Omental fat pad (tissue), 4 donors: ENCODE results near the gene PLA2G2D. TPM values are rescaled to one million over a fixed set of nuclear protein-coding genes. Genes with fewer than 3 reads are reported as not detected.

ENCODE experiments used
- ATAC-seq: fragments of 150-250 bp; one replicate; pipeline ENCODE4 v1.9.1; 2016; ENCODE audit warnings: mild to moderate bottlenecking, moderate library complexity; ENCODE audit not compliant: low FRiP score
- DNase-seq: peaks from one replicate; pipeline ENCODE4 v3.0.0-alpha.2; 2019; ENCODE audit warnings: low spot score
- total RNA-seq, 4 donors: library from RNA; depleted of rRNA; stranded (reverse); fragments of >200 nt; gene quantifications; one replicate each; pipeline ENCODE4 v1.1.0, GENCODE V29; 2016
- TF ChIP-seq, protein P1 (sequence below), 3 donors: fragments of 450-650 bp; IDR thresholded peaks; one replicate each; pipeline ENCODE4 v1.5.1; 2016 to 2017; ENCODE audit warnings: antibody characterized with exemption in 3 of 3, mild to moderate bottlenecking in 3 of 3, moderate library complexity in 2 of 3

Gene PLA2G2D
- total RNA-seq, 4 donors from 2014 or later, result not detected

DNA sequence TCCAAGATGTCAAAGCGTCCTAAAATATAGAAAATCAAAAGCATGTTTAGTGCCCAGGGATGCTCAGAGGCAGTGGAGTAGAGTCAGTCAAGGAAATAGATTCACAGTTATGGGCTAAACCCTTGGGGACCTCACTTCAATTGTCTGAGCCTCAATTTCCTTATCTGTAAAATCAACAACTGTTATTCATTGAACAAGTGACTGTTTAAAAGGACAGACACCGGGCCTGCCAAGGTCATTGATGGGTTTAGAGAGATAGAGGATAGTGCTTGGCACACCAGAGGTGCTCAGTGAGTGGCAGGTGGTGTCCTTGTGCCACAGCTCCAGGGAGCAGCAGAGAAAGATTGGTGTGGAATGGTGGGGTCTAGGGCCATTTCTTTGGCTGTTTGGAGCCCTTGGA, 36.6 kb downstream of the PLA2G2D start:
- DNase-seq, result no peak
- no peak for ATAC-seq
- TF ChIP-seq, protein P1, sequence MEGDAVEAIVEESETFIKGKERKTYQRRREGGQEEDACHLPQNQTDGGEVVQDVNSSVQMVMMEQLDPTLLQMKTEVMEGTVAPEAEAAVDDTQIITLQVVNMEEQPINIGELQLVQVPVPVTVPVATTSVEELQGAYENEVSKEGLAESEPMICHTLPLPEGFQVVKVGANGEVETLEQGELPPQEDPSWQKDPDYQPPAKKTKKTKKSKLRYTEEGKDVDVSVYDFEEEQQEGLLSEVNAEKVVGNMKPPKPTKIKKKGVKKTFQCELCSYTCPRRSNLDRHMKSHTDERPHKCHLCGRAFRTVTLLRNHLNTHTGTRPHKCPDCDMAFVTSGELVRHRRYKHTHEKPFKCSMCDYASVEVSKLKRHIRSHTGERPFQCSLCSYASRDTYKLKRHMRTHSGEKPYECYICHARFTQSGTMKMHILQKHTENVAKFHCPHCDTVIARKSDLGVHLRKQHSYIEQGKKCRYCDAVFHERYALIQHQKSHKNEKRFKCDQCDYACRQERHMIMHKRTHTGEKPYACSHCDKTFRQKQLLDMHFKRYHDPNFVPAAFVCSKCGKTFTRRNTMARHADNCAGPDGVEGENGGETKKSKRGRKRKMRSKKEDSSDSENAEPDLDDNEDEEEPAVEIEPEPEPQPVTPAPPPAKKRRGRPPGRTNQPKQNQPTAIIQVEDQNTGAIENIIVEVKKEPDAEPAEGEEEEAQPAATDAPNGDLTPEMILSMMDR (IDR thresholded peaks at IDR 0.05), result no peak

DNA sequence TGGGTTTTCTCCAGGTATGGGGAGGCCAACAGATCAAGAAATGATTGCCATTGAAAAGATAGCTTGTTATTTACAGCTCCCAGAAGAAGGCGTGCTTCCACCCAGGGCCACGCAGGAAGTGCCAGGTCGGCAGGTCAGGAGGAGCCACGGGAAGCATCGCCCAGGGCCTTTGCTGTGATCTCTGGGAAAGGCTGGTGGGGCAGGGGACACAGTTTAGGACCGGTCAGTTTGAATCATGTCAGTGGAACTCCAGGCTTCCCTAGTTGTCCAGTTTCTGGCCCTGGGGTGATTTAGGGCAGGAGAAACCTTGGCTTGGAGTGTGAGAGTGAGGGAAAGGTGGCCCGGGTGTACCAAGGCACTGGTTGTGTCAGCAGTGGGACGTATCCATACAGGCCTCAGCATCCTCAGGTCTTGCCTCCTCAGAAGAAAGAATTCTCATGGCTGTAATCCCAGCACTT, 38.0 kb downstream of the PLA2G2D start:
- DNase-seq (no peak), ATAC-seq (no peak)
- TF ChIP-seq, protein P1 (IDR thresholded peaks at IDR 0.05), result no peak

DNA sequence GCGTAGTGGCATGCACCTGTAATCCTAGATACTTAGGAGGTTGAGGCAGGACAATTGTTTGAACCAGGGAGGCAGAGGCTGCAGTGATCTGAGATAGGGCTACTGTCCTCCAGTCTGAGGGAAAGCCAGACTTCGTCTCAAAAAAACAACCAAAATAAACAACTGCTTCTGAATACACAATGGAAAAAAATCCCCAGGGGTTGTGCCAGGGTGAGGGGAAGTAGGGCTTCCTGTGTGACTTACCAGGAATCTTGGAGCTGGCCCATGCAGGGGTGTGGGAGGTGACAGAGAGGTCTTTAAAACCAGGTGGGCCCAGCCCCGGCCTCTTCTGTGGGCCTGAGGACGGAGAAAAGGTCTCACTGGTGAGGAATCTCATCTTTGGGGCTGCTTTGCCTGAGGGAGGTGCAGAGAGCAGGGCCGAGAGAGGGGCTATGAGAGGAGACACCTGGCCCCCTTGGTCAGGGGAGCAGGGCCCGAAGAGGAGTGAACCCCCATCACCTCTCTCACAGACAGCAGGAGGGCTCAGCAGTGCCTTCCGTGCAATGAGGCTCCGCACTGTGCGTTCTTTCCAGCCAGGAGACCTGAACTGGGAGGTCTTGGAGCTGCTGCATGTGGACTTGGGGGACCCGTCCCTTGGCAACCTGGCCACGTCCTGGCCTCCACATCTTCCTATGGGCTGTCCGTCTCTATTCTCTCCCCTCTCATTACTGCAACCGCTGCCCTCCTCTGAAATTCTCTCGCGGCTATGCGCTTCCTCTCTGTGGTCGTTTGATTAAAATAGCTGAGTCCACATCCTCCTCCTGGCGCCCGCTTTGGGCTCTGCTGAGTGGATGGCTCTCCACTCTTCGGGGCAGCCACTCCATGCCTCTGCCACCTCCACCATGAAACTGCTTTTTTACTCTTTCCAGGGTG, 38.6 kb downstream of the PLA2G2D start:
- DNase-seq (no peak), ATAC-seq (no peak)

DNA sequence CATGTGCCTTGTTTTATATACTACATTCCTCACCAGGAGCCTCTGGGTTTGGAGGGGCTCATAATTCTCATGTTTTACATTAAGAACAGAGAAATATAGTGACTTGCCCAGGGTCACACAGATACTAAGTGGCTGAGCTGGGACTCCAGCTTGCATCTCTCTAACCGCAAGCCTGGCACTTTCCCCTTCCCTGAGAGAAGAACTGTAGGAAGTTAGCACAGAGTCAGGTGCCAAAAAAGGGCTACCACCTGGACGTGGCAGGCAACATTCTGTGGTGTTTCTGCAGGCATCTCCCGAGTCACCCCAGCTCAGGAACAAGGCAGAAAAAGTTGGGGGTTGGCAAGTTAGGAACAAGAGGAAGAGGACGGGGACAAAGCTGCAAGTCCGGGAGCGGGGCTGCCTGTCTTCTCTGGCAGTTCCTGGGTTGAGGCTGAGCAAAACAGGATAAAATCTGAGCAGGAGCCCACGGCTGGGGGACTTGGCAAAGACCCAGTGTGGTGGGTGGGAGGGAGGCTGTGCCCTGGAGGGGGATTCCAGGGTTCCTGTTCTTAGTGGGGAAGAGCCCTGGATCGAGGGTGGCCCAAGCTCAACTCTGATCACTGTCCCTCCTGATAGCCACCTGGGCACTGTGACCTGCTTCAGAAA, 39.6 kb downstream of the PLA2G2D start:
- TF ChIP-seq, protein P1 (IDR thresholded peaks at IDR 0.05), result no peak
- ATAC-seq, result no peak

More for the DNA sequence above, 38.6 kb downstream of the PLA2G2D start:
- TF ChIP-seq, protein P1 (IDR thresholded peaks at IDR 0.05), result no peak

DNA sequence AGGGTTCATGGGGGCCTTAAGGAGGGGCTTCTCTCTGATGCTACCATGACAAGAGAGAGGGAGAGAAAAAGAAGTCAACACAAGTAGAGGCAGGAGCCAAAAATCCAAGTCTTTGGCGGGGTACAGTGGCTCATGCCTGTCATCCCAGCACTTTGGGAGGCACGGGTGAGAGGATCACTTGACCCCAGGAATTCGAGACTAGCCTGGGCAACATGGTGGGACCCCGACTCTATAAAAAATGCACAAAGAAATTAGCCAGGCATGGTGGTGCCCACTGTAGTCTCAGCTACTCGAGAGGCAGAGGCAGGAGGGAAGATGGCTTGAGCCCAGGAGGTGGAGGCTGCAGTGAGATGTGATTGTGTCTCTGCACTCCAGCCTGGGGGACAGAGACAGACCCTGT, 40.6 kb downstream of the PLA2G2D start:
- ATAC-seq, result no peak
- TF ChIP-seq, protein P1 (IDR thresholded peaks at IDR 0.05), result no peak
- DNase-seq, result no peak

More for the DNA sequence above, 39.6 kb downstream of the PLA2G2D start:
- no peak for DNase-seq

DNA sequence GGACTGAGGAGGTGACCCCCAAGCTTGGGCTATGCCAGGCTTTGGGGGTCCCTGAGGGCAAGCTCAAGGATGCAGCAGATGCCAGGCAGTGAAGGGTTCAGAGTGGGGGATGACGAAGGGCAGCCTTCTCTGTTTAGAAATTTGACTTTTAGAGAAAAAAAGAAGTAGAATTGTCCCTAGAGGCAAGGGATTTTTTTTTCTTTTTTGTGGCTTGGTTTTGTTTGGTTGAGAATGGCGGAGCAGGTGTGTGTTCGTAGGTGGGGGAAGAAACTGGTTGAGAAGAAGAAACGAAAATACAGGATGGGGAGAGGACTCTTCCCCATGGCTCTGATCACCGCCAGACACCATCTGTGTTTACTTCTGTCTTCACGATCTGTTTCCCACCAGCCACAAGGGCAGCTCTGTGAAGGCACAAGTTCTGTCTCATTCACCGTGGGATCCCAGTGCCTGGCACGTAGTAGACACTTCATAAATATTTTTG, 41.1 kb downstream of the PLA2G2D start:
- TF ChIP-seq, protein P1 (IDR thresholded peaks at IDR 0.05), result no peak
- no peak for DNase-seq
- no peak for ATAC-seq
